Measurements from ENCODE around the gene HOXB4.

Gene HOXB4

DNA sequence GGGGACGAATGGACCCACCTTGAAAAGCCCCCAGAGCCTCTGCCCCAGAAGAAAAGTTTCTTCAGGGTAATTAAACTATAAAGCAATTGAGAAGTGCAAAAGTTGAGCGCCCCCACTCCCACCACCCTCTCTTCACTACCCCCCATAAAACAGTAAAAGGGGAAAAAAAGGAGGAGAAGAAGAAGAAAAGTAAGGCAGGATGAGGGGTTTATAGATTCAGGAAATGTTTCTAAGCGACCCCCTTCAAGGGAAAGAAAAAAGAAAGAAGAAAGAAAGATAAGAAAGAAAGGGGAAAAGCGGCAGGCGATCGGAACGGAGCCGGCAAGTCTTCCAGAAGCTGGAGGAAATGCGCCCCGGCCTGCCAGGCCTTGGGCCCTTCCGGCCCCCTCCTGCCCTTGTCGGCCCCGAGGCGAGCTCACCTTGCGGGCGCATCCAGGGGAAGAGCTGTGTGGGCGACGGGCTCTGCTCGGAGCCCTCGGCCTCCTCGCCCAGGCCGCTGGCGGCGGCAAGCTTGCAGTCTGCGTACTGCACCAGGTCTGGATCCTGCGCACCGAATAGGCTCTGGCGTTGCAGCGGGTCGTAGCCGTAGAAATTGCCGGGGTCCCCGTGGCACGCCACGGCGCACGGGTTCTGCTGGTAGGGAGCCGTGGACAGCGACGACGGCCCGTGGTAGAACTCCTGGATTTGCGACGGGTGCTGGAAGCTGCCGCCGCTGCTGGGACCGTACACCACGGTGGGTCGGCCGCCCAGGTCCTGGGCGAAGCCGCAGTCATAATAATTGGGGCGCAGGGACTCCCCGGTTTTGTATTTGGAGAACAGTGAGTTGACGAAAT, 35.9 kb upstream of the HOXB4 start:
- no peak for DNase-seq

DNA sequence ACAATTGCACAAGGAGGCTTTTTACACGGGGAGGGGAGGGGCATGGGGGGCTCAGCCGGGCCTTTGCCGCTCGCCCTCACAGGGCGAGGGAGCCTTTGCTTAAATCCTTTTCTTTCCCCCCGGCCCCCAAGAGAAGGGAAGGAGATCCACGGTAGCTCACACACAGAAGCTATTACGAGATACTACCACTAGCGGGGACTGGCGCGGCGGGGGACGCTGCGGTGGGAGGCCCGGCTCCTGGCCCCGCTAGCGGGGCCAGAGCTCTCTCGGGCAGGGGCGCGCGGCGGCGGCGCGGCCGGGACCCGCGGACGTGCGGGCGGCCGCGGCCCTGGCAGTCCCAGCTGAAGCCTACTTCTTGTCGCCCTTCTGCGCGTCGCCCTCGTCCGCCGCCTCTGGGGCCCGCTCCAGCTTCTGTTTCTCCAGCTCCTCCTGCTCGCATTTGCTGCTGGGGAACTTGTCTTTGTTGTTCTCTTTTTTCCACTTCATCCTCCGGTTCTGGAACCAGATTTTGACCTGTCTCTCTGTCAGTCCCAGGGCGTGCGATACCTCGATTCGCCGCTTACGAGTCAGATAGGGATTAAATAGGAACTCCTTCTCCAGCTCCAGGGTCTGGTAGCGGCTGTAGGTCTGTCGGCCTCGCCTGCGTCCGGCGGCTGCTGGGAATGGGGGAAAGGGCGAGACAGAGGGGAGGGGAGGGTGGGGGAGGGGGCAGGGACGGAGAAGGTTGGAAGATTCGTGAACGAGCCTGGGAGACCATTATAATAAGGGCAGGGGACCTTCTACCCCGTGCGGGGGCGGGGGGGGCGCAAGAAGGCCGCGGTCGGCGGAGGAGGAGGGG, 34.9 kb upstream of the HOXB4 start:
- DNase-seq, result peak; percentile 50

DNA sequence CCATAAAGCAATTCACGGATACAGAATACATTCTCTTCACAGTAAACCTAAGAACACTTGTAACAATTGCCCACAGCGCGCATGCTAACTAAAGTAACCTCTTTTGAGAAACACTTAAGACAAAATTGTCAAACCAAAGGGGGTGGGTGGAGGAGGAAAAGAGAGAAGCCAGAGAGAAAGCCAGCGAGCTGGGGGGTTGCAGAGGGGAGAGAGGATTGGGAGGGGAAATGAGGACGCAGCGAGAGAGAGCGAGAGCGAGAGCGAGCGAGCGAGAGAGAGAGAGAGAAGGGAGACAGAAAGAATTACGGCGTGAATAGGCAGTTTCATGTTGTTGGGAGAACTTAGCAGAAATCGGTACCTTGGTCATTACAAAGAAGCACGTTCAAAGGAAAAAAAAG, 34.3 kb upstream of the HOXB4 start:
- DNase-seq, result no peak

DNA sequence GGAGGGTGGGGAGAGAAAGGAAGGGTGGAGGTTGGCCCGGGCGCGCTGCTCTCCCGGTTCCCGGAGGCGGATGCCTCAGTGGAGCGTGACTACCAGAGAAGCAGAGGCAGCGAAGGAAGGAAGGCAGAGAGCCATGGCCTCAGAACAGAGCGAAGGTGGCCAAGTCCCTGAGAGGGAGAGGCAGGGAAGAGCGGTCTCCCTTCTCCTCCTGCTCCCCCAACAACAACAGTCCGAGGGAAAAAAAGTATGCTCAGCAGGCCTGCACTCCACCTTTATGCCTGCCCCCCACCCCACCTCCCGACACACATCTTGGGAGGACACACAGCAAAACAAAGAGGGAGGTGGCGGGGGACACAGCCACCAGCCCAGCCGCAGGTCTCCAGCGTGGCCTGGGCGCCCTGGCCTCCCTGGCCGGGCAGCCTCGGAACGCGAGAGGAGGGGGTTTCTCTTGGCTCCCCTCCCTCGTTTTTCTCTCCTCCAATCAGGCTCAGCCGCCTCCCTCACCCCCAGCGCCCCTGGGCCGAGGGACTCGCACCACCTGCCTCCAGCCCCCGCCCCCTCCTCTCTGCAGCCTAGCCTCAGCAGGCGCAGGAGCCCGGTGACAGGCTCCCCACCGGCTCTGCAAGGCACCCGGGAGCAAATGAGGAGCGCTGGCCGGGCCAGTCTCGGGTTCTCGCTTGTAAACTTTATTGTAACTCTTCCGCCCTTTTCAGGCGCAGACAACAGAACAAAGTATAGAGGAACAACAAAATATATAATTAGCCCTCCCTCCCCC, 33.7 kb upstream of the HOXB4 start:
- DNase-seq, result no peak

DNA sequence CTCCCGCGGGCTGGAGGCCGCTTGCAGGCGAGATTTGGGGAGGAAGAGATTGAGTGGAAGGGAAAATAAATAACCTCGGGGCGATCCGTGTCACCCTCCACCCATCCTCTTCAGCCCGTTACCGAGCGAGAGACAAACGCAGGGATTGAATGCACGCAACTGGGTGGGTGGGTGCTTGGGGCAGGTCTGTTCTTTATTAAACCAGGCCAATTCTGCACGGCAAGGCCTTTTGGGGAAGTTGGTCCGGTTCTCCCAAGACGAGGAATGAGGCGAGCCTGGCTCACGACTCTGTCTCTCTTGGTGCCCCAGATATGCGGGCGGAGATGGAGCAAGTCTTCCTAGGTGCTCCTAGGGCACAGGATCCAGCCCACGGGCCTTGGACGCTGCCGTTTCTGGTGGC, 33.1 kb upstream of the HOXB4 start:
- DNase-seq, result no peak

DNA sequence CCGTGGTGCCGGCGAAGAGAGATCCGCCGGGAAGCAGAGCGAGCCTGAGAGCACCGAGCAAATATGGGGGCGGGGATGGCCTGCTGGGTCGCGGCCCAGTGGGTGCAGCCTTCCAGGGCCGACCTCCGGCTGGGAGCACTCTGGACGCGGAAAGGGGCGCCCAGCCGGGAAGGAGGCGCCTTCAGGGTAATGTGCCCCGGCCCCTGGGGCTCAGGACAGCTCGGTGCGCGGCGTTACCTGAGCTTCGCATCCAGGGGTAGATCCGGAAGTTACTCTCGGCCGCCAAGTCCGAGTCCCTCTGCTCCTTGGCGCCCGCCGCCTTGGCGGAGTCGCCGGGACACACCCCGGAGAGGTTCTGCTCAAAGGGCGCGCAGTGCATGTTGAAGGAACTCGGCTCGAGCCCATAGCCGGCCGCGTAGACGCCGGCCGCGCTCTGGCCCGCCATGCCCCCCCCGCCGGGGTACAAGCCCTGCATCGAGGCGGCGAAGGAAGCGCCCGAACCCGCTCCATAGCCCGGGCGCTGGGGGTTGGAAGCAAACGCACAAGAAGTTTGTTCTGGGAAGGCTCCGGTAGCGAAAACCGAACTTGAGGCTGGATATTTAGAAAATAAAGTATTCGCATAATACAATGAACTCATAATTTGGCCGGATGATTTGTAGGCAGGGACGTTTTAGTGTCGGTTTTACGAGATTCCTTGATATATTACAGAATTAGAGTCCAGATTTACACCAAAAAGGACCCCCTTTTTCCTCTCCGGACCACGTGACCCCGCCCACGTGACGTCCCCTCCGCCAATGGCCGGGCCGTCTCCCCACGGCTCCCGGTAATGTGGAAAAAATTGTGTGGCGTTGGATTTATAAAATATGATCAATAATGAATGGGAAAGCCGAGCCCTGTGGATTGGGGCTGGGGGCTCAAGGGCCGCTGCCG, 32.4 kb upstream of the HOXB4 start, which contains the start of gene HOXB7:
Gene HOXB7, minus strand, starts transcription at position 736 of the 930 bp plus-strand sequence. Its CDS starts 99 bp downstream, at position 637.
- peak; percentile 66 for DNase-seq

DNA sequence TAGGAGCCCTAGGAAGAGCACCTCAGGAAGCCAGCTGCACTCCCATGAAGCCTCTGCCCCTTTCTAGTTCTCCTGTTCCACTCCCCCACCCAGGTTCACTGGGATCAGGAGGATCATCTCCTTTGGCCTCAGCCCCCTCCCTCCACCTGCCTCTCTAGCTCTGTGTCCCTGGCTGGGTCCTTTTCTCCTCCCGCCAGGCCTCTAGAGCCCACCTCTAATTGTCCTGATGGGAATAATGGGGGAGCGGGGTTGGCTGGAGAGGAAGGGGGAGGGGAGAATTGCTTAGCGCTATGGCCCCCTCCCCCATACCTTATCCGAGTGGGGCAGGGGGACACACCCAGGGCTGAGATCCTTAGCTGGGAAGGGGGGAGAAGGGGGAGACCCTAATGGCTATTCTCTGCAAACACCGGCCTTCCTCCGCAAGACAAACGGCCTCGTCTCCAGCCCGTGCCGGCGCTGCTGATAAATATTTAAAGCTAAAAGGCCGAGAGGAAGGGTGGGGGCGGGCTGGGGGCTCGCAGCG, 31.7 kb upstream of the HOXB4 start:
- DNase-seq, result no peak

DNA sequence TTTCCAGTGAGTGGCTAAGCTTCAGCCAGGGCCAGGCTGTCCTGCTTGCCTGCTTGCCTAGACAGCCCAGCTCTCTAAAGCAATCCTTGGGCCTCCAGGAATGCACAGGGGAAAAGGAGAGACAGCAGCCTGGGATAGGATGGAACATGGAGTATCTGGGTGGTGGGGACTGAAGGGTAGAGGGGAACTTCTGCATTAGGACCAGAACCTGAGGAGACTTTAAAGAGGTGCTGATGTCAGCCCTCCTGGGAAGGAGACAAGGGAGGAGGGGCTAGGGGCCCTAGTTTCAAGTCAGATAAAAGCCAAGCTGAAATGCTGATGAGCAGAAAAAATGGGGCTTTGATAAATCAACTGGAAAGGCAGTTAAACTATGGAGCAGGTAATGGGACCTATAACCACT, 30.9 kb upstream of the HOXB4 start:
- DNase-seq, result no peak

DNA sequence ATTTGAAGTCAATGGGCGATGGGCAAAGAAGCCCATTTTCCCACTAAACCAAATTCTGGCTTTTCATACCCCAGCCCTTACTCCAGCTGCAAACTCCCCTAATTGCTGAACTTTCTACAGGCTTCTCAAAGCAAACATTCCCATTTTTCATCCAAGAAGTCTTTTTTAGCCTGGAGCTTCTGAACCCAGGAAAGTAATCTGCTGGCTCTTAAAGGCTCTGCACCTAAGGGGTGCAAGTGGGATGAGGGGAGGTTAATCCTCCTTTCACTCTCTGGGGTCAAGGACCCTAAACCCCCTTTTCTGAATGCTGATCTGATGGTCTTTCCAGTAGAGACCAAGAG, 30.3 kb upstream of the HOXB4 start:
- no peak for DNase-seq

DNA sequence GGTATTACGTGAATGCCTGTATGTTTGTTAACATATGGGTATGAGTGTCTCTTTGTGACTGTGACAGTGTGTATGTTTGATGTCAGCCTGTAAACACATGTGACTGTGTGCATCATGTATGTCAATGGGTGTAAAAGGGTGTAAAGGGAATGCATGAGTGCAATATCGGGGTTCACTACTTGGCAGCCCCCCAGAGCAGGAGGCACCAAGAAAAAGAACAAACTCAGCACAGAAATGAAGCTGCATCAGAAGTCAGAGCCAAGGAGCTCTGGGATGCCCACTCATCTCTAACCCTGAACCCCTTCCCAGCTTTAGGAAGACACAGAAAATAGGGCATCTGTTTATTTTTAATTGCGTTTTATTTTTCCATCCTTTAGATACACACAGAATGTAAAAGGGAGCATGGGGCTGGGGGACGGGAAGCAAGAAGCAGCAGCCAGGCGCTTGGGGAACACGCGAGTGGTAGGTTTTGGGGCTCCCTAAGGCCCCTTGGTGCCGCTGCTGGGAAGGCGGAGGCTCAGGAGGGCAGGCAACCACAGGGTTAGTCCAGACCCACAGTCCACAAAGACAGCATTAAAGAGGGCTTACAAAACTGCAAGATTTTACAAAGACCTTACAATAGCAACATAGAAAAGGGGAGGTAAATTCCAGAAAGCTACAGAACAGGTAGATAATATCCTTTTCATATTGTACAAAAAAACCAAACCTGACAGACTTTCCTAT, 28.9 kb upstream of the HOXB4 start:
- no peak for DNase-seq

DNA sequence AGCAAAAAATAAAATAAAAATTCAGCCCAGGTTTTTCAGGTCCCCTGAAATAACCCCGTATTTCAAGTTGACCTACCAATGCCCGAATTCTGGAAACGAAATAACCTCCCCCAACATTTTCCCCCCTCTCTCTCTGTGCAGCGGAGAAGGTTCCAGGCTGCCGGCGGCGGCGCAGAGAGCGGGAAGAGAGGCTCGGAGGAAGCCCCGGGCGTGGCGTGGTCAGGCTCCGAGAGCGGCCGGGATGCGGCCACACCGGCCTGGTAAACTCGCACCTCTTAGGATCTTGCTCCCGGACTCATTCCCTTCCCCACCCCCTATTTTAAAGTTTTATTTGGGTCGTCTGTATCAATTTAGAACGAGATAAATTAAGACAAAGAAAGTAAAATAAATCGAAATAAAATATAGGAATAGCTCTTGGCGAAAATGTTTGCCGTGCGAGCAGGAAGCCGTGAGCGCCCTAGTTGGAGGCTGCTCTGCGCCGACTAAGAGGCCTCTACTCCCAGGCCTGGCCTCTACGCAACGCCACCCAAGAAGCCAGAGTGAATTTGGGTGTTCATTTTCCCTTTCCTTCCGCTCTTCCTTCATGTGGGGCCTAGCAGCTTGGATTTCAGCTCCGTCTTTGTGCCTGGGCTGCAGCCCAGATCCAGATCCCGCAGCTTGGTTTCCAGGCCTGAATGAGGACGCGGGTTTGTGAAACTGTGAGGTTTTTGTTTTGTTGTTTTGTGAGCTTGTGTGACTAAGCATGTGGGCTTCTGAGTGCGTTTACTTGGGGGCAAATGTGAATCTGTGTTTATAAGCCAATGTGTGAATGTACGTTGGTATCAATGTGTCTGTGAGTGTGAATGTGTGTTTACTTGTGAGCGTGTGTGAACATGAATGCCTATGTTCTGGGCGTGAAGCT, 28.1 kb upstream of the HOXB4 start:
- DNase-seq, result no peak

DNA sequence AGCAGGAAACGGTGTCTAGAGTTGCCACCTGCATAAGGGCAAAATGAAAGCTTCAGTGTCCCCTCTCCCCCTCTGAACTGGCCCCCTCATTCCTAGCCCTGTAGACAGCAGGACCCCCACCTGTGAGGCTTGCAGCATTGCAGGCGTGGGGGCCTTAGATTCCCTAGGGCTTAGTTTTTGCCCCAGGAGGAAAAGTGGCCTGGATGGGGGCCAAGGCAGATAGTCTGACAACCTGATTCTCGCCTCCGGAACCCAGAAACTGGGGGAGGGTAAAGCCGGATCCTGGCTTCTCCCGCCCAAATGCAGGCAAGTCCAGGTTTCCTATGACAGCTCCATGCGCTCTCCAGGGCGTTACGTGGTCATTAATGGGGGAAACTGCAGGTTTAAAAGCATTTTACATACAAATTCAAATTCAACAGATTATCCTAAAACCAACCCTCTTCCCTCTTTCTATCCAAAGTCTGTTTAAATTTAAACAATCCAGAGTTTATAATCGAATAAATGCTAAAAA, 27.3 kb upstream of the HOXB4 start:
- DNase-seq, result no peak

DNA sequence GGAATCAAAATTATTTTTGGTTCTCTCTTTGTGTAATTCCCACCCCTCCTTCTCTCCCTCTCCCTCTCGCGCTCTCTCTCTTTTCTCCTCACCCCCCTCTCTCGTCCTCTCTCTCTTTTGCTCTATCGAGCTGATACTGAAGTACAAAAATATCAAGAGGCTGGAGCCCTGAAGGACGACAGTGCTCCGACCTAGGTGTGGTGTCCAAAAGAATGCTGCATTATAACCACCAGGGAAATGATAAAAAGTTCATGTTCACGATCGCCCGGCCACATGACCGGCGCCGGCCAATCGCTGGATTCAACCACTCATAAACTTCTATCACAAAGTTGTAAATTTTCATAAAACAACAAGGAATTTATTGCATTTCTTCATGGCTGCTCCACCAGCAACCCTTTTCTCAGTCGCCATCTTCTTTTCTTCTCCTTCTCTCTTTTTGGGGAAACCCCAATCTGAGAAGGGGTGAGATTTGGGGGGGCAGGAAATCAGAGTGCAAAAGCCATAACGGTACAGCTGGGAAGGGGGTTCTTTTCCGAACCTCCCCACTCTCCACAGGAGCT, 26.7 kb upstream of the HOXB4 start, which contains the start of gene HOXB6:
Gene HOXB6, minus strand, starts transcription at position 217 of the 560 bp plus-strand sequence. CDS start 6,836 bp downstream, outside the sequence.
- DNase-seq, result no peak

DNA sequence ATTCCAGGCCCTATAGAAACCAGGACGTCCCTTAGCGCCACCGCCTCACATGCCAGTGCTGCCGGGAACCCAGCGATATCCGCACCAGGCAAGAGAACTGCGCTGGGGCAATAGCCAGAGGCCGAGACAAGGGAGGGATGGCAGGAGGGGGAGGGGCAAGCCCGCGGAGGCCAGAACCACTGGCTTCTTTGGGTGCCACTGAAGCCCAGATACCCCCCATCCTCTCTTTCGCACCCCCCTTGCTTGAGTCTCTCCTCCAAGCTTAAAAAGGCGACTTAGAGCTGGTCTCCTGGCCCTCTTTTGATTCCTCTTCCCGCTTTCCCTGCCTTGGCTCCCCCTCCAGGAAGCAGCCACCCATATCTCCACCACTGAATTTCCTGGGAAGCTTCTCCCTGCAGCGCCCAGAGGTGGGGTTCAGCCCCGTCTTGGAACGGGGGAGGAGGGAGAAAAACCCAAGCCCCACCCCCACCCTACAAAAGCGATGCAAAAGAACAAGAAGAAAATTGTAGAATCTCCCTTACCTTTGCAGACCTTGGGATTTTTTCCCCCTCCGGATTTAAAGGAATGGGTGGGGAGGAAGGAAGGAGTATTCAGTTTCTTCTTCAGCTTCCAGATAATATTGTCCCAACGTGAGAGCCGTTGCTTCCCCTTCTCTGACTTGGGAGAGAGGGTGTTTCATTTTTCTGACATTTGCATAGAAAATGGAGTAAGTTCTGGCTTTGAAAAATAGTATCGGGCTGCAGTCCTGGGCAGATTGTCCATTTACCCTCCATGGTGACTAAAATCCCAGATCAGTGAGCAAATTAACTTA, 26.0 kb upstream of the HOXB4 start:
- DNase-seq, result no peak

DNA sequence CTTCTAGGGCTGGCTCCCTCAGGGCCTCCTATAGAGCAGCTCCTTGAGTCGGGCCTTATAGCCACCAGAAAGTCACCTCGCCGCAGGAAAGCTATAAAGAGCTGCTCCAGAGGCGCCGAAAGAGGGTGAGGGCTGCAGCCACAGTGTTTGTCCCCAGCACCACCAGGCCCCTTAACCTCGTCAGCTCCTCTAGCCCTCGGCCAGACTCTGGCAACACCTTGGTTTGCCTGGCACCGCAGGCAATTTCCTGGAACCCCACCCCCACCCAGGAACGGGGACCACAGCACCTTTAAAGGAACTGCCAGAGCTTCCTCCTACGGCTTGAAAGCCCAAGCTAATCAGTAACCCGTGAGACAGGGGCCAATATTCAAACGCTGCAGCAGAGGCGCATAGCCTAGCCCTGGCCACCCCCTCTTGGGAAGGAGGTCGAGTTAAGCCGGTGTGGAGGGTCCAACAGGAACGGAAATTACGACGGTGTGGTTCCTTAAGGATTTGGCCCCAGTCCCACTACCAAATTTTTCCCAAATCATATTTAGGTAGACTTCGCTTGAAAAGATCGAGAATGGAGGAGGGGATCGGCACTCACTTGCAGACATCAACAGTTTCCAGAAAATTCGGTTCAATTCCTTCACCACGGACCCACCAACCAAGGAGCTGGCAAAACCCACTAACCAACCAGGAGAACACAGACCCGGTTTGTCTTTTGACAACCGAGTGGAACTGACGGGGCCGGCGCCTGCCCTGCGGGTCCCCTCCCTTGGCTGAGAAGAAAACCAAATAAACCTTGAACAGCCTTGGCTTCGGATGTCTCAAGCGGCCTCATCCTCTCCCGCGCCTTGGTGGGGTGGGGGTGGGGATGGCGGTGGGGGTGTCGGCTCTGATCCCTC, 23.6 kb upstream of the HOXB4 start:
- no peak for DNase-seq

DNA sequence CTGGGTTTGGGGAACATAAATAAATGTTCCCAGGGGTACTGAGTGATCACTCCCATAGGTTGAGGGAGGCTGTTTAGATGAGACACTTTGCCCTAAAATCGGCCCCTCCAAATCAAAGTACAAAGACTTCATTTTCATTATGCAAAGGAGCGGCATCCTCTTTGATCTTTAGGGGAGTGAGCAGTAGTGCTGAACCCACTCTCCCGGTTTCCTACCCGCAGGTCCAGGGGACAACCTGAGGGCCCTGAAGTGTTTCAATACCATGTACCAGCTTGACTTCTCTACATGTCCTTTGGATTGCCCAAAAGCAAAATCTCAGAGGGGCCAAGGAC, 23.0 kb upstream of the HOXB4 start:
- no peak for DNase-seq

DNA sequence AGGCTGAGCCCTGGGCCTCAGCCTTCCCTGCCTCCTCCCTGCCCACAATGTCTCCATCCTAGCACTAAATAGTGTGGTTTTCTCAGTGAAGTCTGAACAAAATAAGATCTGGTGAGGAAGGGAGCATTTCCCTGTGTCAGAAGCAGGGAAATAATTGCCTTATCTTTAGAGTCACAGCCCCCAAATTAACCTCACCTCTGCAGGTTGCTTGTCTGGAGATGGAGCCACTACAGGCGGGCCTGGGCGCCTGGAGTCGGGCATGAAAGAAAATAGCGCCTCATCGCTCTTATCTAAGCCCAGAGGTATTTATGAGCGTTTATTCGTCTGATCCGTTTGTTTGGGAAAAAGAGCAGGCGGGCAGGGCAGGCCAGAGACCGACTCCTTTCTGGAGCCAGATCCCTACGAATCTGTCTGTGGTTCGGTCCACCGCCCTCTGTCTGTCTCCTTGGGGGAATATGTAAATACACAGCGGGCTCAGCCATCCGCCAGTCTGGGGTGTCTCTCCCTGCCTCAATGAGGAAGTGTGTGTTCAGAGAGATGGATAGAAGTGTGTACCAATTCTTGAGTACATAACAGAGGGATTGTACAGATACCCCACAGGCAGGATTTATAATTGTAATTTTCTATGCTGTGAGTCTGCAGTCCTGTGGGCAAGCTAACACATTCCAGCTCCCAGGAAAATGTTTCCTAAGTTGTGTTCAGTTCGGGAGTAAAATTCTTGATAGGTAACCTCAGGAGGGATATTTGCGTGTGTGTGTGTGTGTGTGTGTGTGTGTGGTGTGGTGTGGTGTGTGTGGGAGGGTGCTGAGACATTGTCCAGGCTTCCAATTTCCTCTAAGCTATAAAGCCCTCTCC, 22.3 kb upstream of the HOXB4 start:
- no peak for DNase-seq

Data from activated CD4-positive, alpha-beta T cell treated with anti-CD3 and anti-CD28 coated beads, Interleukin-2, amount 50 U/mL, for 16 hours (primary cell).